Measurements from ENCODE around the gene OR4C6. TPM values are rescaled to one million over a fixed set of nuclear protein-coding genes. Genes with fewer than 3 reads are reported as not detected.

OR4C6 gene
- total RNA-seq (2014; rRNA removed; shearing (Covaris generic)), result not detected in 2 replicates

- no peak for DNase-seq (ENCODE audit: low spot score)
Observed at GRCh38 chr11:55661901-55662300, at the start of gene OR4C6. OR4C6 (plus strand) TSS chr11:55662201; CDS start chr11:55665167, 2,966 bp downstream.

GRCh38 chr11:55624531-55624930 lies 37.5 kb upstream of the OR4C6 start:
- DNase-seq (ENCODE audit: low spot score), result no peak

- DNase-seq (ENCODE audit: low spot score), result no peak
Observed at GRCh38 chr11:55634813-55635212, 27.2 kb upstream of the OR4C6 start, which contains the start of gene OR4P4. OR4P4 (plus strand) TSS chr11:55635113.

DNA sequence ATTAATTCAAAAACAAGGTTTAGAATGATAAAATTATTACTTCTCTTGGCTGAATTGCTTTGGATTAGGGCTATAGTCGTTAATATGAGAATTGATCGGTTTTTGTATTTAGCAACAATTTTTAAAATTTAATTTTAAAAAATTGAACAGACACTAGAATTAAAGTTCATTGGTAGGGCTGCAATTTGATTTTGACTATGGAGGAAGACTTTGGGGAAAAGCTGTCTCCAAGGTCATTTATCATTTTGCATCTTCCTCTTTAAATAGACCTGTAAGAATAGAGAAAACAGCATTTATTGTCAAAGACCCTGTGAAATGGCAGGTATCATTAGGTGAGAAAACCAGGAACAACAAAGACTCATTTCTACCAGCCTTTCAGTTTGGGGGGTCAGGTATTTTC lies 14.0 kb upstream of the OR4C6 start, which contains the start of gene OR4S2:
OR4S2 (plus strand) TSS at position 301 of the 400 bp plus-strand sequence. CDS start 2,577 bp downstream, outside the sequence.
- no peak for DNase-seq (ENCODE audit: low spot score)

- DNase-seq (ENCODE audit: low spot score), result no peak
Observed at GRCh38 chr11:55652560-55652959, 9.4 kb upstream of the OR4C6 start.

- DNase-seq (ENCODE audit: low spot score), result no peak
Observed at GRCh38 chr11:55655096-55655495, 6.9 kb upstream of the OR4C6 start.

GRCh38 chr11:55658031-55658573 lies 3.9 kb upstream of the OR4C6 start:
- no peak for DNase-seq (ENCODE audit: low spot score)

DNA sequence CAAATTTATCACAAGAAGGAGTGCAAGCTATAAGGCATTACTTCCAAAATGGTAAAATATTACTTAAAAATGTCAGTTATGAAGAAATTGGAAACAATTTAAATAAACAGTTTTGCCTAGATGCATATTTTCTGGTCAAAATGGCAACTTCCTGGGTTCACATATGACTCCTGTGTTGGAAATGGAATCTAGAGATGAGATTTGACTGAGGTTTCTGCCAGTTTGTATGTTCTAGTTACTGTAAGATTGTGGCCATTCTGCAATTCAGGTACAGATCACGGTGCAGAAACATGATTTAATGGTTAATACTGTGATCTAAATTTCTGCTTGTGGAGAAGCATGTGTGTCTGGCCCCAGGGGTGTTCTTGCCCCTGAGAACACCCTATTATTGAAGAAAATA lies 3.4 kb upstream of the OR4C6 start:
- no peak for DNase-seq (ENCODE audit: low spot score)

DNA sequence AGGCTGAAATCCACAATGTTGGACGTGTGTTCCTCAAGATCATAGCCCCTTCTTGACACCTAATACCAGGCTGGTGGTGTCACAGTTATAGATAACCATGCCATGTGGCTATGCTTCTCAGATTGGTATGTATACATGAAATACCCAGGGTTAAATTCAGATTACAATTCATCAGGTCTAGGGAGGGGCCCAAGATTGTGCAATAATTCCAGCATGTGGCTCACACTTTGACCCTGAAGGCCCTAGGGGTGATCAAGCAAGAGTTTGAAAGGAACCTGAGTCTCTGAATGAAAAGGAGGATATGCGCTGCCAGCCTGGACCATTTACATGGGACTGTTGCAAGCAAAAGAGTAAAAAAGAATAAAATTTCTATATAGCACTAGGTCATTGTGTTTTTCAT lies 7.4 kb downstream of the OR4C6 start:
- DNase-seq (ENCODE audit: low spot score), result no peak

DNA sequence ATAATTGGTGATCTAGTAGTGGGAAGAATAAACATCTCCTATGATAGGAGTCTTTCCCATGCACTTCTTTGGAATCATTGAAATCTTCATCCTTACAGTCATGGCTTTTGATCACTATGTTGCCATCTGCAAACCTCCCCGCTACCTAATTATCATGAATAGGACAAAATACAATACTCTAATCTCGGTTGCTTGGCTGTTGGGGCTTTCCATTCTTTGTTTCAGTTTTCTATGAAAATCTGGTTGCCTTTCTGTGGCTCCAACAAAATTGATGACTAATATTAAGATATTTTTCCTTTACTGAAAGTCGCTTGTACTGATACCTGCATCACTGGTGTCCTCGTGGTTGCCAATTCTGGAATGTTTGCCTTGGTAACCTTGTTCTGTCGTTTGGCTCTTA lies 11.9 kb downstream of the OR4C6 start:
- DNase-seq (ENCODE audit: low spot score), result no peak

DNA sequence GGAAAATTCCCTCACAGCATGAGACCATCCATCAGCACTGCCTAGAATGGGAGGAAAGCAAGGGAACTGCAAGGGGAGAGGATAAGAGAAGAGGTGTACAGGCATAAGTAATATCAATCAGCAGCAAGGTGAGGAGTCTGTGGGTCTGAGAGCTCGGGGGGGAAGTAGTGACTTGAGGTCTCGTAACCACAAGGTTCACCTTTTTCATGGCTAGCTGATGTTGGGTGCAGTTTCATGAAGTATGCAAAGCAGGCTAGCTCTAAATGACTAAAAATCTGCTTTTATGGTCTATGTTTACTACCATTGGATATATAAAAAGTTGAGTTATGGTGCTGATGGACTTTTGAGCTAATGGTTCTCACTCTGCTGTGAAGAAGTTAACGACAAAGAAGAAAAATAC lies 35.8 kb downstream of the OR4C6 start:
- no peak for DNase-seq (ENCODE audit: low spot score)

- DNase-seq (ENCODE audit: low spot score), result no peak
Observed at GRCh38 chr11:55701429-55701828, 39.4 kb downstream of the OR4C6 start.

- peak; percentile 73 for DNase-seq (ENCODE audit: low spot score)
Observed at GRCh38 chr11:55707029-55707428, 45.0 kb downstream of the OR4C6 start.

- peak; percentile 60 for DNase-seq (ENCODE audit: low spot score)
Observed at GRCh38 chr11:55714982-55715888, 53.2 kb downstream of the OR4C6 start.

Other genes starting within 250 kb of the OR4C6 start
- gene OR4C15, start 107.7 kb upstream of the OR4C6 start, total RNA-seq (2014; rRNA removed; shearing (Covaris generic)), result not detected in 2 replicates
- not detected in 2 replicates for gene OR4C16, start 90.1 kb upstream of the OR4C6 start, total RNA-seq (2014; rRNA removed; shearing (Covaris generic))
- gene OR4C11, start 54.6 kb upstream of the OR4C6 start, total RNA-seq (2014; rRNA removed; shearing (Covaris generic)), result not detected in 2 replicates
- not detected in 2 replicates for gene OR4P4, start 27.1 kb upstream of the OR4C6 start, total RNA-seq (2014; rRNA removed; shearing (Covaris generic))
- not detected in 2 replicates for gene OR4S2, start 13.9 kb upstream of the OR4C6 start, total RNA-seq (2014; rRNA removed; shearing (Covaris generic))
- gene OR5D13, start 111.2 kb downstream of the OR4C6 start, total RNA-seq (2014; rRNA removed; shearing (Covaris generic)), result not detected in 2 replicates
- not detected in 2 replicates for gene OR5D14, start 133.4 kb downstream of the OR4C6 start, total RNA-seq (2014; rRNA removed; shearing (Covaris generic))
- gene OR5L1, start 149.2 kb downstream of the OR4C6 start, total RNA-seq (2014; rRNA removed; shearing (Covaris generic)), result not detected in 2 replicates
- gene OR5D18, start 157.4 kb downstream of the OR4C6 start, total RNA-seq (2014; rRNA removed; shearing (Covaris generic)), result not detected in 2 replicates
- not detected in 2 replicates for gene OR5L2, start 165.0 kb downstream of the OR4C6 start, total RNA-seq (2014; rRNA removed; shearing (Covaris generic))
- not detected in 2 replicates for gene OR5D16, start 176.6 kb downstream of the OR4C6 start, total RNA-seq (2014; rRNA removed; shearing (Covaris generic))
- not detected in 2 replicates for gene TRIM51, start 221.1 kb downstream of the OR4C6 start, total RNA-seq (2014; rRNA removed; shearing (Covaris generic))